ENCODE results near the gene FXR2. TPM values are rescaled to one million over a fixed set of nuclear protein-coding genes. Genes with fewer than 3 reads are reported as not detected.

Gene FXR2
- total RNA-seq, 1 donor from 2014 or later = 39.3 TPM

- peaks cover 49% of the 10 kb centered on the region for H3K36me3 ChIP-seq
- intact Hi-C loops (cut with DNase I) = no loop called here
These were observed 25.4 kb downstream of the FXR2 start for GRCh38 chr17:7589204-7589868.

GRCh38 chr17:7588553-7589203 lies 26.0 kb downstream of the FXR2 start:
- Histone ChIP-seq H3K4me1 (peaks cover 17% of the 10 kb centered on the region), H3K36me3 (peaks cover 42% of the 10 kb centered on the region), H3K9me3 (no peaks in the 10 kb centered on the region), H3K27me3 (no peaks in the 10 kb centered on the region), H3K27ac (no peak overlapping the region), H3K4me3 (peak overlapping the region; percentile 28)
- intact Hi-C loops (cut with DNase I) = no loop called here
- TF ChIP-seq, protein P1, sequence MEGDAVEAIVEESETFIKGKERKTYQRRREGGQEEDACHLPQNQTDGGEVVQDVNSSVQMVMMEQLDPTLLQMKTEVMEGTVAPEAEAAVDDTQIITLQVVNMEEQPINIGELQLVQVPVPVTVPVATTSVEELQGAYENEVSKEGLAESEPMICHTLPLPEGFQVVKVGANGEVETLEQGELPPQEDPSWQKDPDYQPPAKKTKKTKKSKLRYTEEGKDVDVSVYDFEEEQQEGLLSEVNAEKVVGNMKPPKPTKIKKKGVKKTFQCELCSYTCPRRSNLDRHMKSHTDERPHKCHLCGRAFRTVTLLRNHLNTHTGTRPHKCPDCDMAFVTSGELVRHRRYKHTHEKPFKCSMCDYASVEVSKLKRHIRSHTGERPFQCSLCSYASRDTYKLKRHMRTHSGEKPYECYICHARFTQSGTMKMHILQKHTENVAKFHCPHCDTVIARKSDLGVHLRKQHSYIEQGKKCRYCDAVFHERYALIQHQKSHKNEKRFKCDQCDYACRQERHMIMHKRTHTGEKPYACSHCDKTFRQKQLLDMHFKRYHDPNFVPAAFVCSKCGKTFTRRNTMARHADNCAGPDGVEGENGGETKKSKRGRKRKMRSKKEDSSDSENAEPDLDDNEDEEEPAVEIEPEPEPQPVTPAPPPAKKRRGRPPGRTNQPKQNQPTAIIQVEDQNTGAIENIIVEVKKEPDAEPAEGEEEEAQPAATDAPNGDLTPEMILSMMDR (IDR thresholded peaks at IDR 0.05) = no peak
- DNase-seq = no peak
- ATAC-seq = no peak

More at GRCh38 chr17:7589204-7589868, 25.4 kb downstream of the FXR2 start:
- ATAC-seq (peak; percentile 89), DNase-seq (peak; percentile 90)
- H3K4me1 ChIP-seq = peaks cover 16% of the 10 kb centered on the region
- H3K27me3 ChIP-seq = no peaks in the 10 kb centered on the region
- TF ChIP-seq, protein P1 (IDR thresholded peaks at IDR 0.05) = peak; percentile 89
- peak overlapping the region; percentile 28 for H3K4me3 ChIP-seq
- no peak overlapping the region for H3K27ac ChIP-seq
- H3K9me3 ChIP-seq = no peaks in the 10 kb centered on the region

GRCh38 chr17:7587420-7588151 lies 27.1 kb downstream of the FXR2 start:
- Histone ChIP-seq H3K36me3 (peaks cover 31% of the 10 kb centered on the region), H3K27ac (no peak overlapping the region), H3K9me3 (no peaks in the 10 kb centered on the region), H3K27me3 (no peaks in the 10 kb centered on the region), H3K4me1 (peaks cover 25% of the 10 kb centered on the region), H3K4me3 (no peak overlapping the region)
- TF ChIP-seq, protein P1 (IDR thresholded peaks at IDR 0.05) = no peak
- ATAC-seq = no peak
- DNase-seq = no peak
- intact Hi-C loops (cut with DNase I) = no loop called here

GRCh38 chr17:7586673-7587419 lies 27.9 kb downstream of the FXR2 start:
- TF ChIP-seq, protein P1 (IDR thresholded peaks at IDR 0.05) = no peak
- Histone ChIP-seq H3K27me3 (no peaks in the 10 kb centered on the region), H3K27ac (no peak overlapping the region), H3K4me1 (peaks cover 26% of the 10 kb centered on the region), H3K36me3 (peaks cover 24% of the 10 kb centered on the region), H3K9me3 (no peaks in the 10 kb centered on the region), H3K4me3 (no peak overlapping the region)
- ATAC-seq (no peak), DNase-seq (no peak)
- intact Hi-C loops (cut with DNase I) = no loop called here

Measured in upper lobe of right lung (tissue), 1 donor.